Keratinocyte (primary cell): ENCODE measurements around the gene RELCH.

Experiments used
- EZH2 ChIP-seq: IDR thresholded peaks from one replicate; pipeline ENCODE4 v1.6.1; 2012; ENCODE audit warnings: inconsistent platforms, mild to moderate bottlenecking, low read length, moderate library complexity
- TF ChIP-seq, protein P1 (sequence below), 3 experiments: IDR thresholded peaks in 1 of 3; conservative IDR thresholded peaks in 1 of 3; optimal IDR thresholded peaks in 1 of 3; 2 replicates in 2 of 3; 3 replicates in 1 of 3; pipeline versions ENCODE3 to v1.5.1; 2011; ENCODE audit warnings: low read length in 3 of 3, mild to moderate bottlenecking in 3 of 3, moderate library complexity in 2 of 3, control low read depth in 1 of 3, inconsistent platforms in 1 of 3; ENCODE audit not compliant: insufficient read depth in 2 of 3; ENCODE audit errors: extremely low read depth in 1 of 3

DNA sequence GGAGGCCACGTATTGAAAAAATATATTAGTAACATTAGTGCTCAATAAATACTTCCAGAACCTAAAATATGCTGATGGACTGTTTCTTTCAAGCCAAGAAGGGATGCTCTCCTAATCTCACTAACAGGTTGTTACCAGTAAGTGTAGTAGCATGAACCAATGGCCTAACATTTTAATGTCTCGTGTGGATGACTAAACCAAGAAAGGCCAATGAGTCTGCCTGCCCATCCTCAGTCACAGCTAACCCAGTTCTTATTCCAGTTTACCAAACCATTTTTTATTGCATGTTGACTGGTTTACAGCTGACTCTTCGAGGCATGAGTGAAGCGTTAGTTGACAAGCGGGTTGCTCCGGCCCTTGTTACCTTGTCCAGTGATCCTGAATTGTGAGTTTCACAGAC is 93.0 kb downstream of the RELCH start:
- no peak for TF ChIP-seq EZH2
- TF ChIP-seq, protein P1, sequence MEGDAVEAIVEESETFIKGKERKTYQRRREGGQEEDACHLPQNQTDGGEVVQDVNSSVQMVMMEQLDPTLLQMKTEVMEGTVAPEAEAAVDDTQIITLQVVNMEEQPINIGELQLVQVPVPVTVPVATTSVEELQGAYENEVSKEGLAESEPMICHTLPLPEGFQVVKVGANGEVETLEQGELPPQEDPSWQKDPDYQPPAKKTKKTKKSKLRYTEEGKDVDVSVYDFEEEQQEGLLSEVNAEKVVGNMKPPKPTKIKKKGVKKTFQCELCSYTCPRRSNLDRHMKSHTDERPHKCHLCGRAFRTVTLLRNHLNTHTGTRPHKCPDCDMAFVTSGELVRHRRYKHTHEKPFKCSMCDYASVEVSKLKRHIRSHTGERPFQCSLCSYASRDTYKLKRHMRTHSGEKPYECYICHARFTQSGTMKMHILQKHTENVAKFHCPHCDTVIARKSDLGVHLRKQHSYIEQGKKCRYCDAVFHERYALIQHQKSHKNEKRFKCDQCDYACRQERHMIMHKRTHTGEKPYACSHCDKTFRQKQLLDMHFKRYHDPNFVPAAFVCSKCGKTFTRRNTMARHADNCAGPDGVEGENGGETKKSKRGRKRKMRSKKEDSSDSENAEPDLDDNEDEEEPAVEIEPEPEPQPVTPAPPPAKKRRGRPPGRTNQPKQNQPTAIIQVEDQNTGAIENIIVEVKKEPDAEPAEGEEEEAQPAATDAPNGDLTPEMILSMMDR (optimal IDR thresholded peaks at IDR 0.05 in 1 of 3, IDR thresholded peaks at IDR 0.05 in 1 of 3, conservative IDR thresholded peaks at IDR 0.05 in 1 of 3; ENCODE audit: extremely low read depth in 1 of 3, insufficient read depth in 2 of 3, low read length in 3 of 3) = no peak
